ENCODE measurements around the gene FAM171A2.
A peak's percentile ranks its signal among the peaks of the same experiment; 100 is the strongest.
"Not testable (repeated sequence)": the region's sequence is repeated elsewhere in the genome, so short reads cannot be mapped to it uniquely, and the experiment has no call there.

FAM171A2 gene

DNA sequence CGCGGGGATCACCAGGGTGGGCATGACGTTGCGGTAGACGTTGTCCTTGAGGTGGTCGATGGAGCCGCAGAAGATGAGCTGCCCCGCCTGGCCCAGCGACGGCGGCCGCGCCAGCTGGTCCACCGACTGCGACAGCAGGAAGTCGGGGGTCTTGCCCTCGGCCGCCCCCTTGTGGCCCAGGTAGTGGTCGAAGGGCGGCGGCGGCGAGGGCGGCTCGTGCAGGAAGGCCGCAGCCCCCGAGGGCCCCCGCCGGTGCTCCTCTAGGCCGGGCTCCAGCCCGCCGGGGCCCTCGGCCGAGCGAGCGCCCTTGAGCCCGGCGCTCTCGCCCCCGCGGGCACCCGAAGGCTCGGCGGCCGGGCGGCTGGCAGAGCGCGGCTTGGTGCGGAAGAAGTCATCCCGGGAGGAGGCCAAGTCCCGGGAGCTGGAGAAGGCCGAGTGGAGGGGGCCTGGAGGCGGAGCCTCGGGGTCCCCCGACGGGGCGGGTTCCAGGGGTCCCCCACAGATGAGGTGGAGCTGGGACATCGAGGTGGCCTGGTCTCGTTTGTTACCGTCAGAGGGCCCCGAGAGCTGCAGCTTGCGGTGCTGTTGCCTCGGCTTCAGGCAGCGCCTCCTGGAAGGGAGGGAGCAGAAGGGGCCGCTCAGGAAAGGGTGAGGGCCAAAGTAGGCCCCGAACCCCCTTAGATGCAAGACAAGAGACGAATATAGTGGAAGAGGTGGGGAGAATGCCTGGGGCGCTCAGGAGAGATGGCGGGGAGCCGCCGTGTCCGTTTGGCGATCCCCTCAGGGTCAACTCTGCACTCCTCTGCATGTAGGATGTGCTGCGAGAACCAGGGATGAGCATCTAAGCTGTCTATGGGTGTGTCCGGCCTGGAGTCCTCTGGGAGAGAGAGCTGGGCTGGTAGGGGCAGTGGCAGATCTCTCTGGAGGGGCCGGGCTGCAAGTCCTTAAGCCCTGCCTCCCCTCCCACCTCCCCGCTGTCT is 8.8 kb downstream of the FAM171A2 start:
- Histone ChIP-seq H3K27me3 (ENCODE audit: control insufficient read depth, insufficient read depth, low read length) (no peaks in the 10 kb centered on the region), H3K36me3 (ENCODE audit: control insufficient read depth, insufficient read depth, low read length) (peaks cover 13% of the 10 kb centered on the region), H3K4me1 (ENCODE audit: control insufficient read depth, insufficient read depth, low read length) (no peaks in the 10 kb centered on the region), H3K4me3 (ENCODE audit: low read length) (no peak overlapping the region), H3K9ac (ENCODE audit: low read length) (no peak overlapping the region), H3K27ac (ENCODE audit: low read depth, low read length) (no peak overlapping the region)

DNA sequence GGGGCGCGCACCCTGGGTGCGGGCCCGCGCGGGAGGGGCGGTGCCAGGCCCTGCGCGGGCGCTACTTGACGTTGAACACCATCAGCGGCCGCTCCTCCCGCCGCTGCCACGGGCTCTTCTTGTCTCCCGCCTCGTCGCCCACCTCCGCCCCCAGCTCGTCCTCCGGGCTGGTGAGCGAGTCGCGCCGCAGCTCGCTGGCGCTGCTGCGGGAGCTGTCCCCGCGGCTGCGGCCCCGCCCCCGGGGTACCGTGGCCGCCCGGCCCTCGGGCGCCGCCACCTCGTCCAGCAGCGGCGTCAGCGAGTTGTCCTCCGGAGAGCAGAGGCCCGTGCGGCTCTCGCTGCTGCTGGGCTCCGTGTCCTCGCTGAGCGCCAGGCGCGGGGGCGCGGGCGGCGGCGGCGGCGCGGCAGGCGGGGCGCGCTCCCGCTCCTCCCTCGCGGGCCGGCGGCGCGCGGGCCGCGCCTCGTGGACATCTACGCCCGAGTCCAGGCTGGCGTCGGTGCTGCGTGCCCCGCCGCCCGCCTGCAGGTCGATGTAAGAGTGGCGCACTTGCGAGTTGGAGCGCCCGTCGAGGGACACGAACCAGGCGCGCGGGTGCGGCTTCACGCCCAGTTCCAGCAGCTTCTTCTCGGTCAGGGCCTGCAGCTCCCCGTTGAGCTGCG is 9.9 kb downstream of the FAM171A2 start:
- H3K27ac ChIP-seq (ENCODE audit: low read depth, low read length), result no peak overlapping the region
- H3K4me3 ChIP-seq (ENCODE audit: low read length), result peak overlapping the region; percentile 49
- H3K4me1 ChIP-seq (ENCODE audit: control insufficient read depth, insufficient read depth, low read length), result no peaks in the 10 kb centered on the region

DNA sequence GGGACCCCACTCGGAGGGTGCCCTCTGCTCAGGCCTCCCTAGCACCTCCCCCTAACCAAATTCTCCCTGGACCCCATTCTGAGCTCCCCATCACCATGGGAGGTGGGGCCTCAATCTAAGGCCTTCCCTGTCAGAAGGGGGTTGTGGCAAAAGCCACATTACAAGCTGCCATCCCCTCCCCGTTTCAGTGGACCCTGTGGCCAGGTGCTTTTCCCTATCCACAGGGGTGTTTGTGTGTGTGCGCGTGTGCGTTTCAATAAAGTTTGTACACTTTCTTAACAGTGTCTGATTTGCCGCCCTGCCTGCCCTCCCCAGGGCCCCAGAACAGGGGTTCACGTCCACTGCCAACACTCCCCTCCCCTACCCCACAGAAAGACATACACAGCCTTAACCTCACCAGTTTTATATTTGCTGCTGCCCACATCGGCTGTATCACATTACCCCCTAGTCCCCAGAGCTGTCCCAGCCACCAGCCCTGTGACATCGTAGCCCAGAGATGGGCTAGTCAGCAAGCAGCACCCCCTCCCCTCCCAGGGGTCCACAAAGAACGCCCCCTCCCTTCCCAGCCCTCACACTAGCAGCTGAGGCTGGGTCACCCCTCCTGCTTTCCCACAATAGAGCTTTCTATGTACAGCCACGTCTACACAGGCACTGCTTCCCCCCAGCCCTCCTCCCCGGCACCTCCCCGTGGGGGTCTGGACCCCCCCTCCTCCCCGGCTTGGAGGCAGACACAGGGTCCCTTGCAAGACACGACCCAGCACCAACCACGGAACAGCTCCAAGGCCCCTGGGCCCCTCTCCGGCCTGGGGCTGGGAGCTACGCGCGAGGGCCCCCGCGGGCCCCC is 10.6 kb downstream of the FAM171A2 start:
- Histone ChIP-seq H3K36me3 (ENCODE audit: control insufficient read depth, insufficient read depth, low read length) (peaks cover 17% of the 10 kb centered on the region), H3K27me3 (ENCODE audit: control insufficient read depth, insufficient read depth, low read length) (no peaks in the 10 kb centered on the region), H3K9ac (ENCODE audit: low read length) (no peak overlapping the region), H3K27ac (ENCODE audit: low read depth, low read length) (no peak overlapping the region), H3K4me1 (ENCODE audit: control insufficient read depth, insufficient read depth, low read length) (no peaks in the 10 kb centered on the region), H3K4me3 (ENCODE audit: low read length) (peak overlapping the region; percentile 49)

More for the DNA sequence above, 9.9 kb downstream of the FAM171A2 start:
- H3K36me3 ChIP-seq (ENCODE audit: control insufficient read depth, insufficient read depth, low read length), result peaks cover 17% of the 10 kb centered on the region
- H3K27me3 ChIP-seq (ENCODE audit: control insufficient read depth, insufficient read depth, low read length), result no peaks in the 10 kb centered on the region
- H3K9ac ChIP-seq (ENCODE audit: low read length), result no peak overlapping the region

DNA sequence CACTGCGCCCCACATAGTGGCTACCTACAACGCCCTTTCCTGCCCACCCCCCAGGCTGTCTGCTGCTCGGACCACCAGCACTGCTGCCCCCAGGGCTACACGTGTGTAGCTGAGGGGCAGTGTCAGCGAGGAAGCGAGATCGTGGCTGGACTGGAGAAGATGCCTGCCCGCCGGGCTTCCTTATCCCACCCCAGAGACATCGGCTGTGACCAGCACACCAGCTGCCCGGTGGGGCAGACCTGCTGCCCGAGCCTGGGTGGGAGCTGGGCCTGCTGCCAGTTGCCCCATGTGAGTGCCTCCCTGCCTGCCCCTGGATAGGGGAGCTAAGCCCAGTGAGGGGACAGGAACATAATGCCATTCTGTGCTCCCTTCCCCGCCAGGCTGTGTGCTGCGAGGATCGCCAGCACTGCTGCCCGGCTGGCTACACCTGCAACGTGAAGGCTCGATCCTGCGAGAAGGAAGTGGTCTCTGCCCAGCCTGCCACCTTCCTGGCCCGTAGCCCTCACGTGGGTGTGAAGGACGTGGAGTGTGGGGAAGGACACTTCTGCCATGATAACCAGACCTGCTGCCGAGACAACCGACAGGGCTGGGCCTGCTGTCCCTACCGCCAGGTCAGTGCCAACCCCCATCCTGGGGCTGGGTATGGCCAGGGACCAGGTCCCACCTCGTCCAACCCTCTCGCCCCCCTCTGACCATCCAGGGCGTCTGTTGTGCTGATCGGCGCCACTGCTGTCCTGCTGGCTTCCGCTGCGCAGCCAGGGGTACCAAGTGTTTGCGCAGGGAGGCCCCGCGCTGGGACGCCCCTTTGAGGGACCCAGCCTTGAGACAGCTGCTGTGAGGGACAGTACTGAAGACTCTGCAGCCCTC is 11.5 kb downstream of the FAM171A2 start:
- Histone ChIP-seq H3K4me1 (ENCODE audit: control insufficient read depth, insufficient read depth, low read length) (no peaks in the 10 kb centered on the region), H3K4me3 (ENCODE audit: low read length) (no peak overlapping the region), H3K27ac (ENCODE audit: low read depth, low read length) (no peak overlapping the region), H3K9ac (ENCODE audit: low read length) (no peak overlapping the region), H3K36me3 (ENCODE audit: control insufficient read depth, insufficient read depth, low read length) (peaks cover 17% of the 10 kb centered on the region), H3K27me3 (ENCODE audit: control insufficient read depth, insufficient read depth, low read length) (no peaks in the 10 kb centered on the region)

DNA sequence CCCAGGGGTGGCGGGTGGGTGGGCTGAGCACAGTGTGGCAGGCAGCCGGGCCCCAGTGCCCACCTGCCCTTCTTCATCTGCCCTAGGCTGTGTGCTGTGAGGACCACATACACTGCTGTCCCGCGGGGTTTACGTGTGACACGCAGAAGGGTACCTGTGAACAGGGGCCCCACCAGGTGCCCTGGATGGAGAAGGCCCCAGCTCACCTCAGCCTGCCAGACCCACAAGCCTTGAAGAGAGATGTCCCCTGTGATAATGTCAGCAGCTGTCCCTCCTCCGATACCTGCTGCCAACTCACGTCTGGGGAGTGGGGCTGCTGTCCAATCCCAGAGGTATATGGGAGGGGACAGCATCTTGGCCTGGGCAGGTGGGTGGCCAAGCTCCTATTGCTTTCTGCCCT is 12.2 kb downstream of the FAM171A2 start:
- Histone ChIP-seq H3K9ac (ENCODE audit: low read length) (no peak overlapping the region), H3K4me1 (ENCODE audit: control insufficient read depth, insufficient read depth, low read length) (no peaks in the 10 kb centered on the region), H3K36me3 (ENCODE audit: control insufficient read depth, insufficient read depth, low read length) (peaks cover 17% of the 10 kb centered on the region), H3K27ac (ENCODE audit: low read depth, low read length) (no peak overlapping the region), H3K27me3 (ENCODE audit: control insufficient read depth, insufficient read depth, low read length) (no peaks in the 10 kb centered on the region), H3K4me3 (ENCODE audit: low read length) (no peak overlapping the region)

DNA sequence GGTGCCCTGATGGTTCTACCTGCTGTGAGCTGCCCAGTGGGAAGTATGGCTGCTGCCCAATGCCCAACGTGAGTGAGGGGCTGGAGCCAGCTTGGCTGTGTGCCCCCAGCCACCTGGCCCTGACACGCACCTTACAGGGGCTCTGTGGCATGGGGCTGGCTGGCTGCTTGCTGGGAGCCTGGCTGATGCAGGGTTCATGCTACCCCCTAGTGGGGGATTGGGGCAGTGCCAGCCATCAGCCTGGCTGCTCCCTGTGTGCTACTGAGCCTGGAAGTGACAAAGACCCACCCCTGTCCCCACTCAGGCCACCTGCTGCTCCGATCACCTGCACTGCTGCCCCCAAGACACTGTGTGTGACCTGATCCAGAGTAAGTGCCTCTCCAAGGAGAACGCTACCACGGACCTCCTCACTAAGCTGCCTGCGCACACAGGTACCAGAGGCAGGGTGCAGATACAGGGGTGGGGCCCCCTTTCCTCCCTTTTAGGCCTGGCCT is 12.9 kb downstream of the FAM171A2 start:
- Histone ChIP-seq H3K9ac (ENCODE audit: low read length) (no peak overlapping the region), H3K27me3 (ENCODE audit: control insufficient read depth, insufficient read depth, low read length) (no peaks in the 10 kb centered on the region), H3K36me3 (ENCODE audit: control insufficient read depth, insufficient read depth, low read length) (peaks cover 17% of the 10 kb centered on the region), H3K4me1 (ENCODE audit: control insufficient read depth, insufficient read depth, low read length) (no peaks in the 10 kb centered on the region), H3K4me3 (ENCODE audit: low read length) (no peak overlapping the region), H3K27ac (ENCODE audit: low read depth, low read length) (no peak overlapping the region)

DNA sequence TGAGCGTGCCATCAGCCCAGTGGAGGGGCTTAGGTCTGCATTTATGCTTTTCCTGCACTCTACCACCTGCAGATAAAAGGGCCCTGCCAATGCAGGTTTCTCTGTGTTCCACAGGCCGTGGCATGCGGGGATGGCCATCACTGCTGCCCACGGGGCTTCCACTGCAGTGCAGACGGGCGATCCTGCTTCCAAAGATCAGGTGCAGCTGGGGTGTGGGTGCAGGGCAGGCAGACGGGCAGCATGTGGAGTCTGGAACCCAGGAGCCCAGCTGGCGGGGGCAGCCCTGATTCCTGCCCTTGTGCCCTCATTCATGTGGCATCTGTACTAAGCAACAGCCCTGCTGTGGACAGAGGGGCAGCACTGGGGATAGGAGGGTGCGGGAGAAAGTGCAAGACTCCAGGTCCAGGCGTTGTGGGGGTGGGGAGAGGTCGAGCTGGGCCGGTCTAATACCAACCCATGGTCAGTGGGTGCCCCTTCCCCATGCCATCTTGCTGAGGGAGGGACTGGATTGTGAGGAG is 14.0 kb downstream of the FAM171A2 start:
- no peak overlapping the region for H3K27ac ChIP-seq (ENCODE audit: low read depth, low read length)
- H3K4me1 ChIP-seq (ENCODE audit: control insufficient read depth, insufficient read depth, low read length), result no peaks in the 10 kb centered on the region
- no peak overlapping the region for H3K9ac ChIP-seq (ENCODE audit: low read length)
- H3K4me3 ChIP-seq (ENCODE audit: low read length), result no peak overlapping the region
- H3K36me3 ChIP-seq (ENCODE audit: control insufficient read depth, insufficient read depth, low read length), result peaks cover 17% of the 10 kb centered on the region
- H3K27me3 ChIP-seq (ENCODE audit: control insufficient read depth, insufficient read depth, low read length), result no peaks in the 10 kb centered on the region

DNA sequence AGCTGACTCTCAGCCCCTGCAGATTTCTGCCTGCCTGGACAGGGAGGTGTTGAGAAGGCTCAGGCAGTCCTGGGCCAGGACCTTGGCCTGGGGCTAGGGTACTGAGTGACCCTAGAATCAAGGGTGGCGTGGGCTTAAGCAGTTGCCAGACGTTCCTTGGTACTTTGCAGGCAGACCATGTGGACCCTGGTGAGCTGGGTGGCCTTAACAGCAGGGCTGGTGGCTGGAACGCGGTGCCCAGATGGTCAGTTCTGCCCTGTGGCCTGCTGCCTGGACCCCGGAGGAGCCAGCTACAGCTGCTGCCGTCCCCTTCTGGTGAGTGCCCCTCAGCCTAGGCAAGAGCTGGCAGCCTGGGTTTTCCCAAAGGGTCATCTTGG is 14.7 kb downstream of the FAM171A2 start:
- peaks cover 3% of the 10 kb centered on the region for H3K4me1 ChIP-seq (ENCODE audit: control insufficient read depth, insufficient read depth, low read length)

DNA sequence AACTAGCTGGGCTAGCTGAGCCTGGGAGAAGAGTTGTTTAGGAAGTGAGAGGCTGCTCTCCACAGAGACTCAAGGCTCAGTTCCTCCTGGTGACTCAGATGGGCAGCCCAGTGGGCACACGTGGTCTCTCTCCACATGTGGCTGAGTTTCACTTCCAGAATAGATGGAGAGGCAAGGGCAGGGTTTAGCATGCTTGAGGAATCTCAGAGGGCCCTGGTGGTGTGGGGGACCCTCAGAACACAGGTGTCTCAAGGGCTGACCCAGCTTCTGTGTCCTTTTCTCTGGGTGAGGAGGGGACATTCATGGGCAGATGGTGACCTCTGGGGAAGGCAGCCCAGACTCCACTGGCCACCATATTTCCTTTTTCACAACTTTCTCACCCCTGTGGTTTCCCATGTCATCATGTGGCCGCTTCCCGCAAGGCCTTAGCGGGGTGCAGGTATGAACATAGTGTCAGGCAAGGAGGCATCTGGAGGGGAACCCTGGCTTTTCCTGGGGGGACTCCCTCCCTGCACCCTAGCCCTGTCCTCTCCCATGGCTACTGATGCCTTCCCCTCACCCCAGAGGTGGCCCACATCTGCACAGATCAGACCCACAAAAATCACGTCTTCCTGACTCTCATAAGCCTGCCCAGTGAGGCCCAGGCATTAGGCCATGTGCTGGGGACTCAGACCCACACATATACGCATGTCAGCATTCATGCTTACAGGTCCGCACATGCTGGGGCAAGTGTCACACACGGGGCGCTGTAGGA is 15.2 kb downstream of the FAM171A2 start:
- H3K9ac ChIP-seq (ENCODE audit: low read length), result no peak overlapping the region
- peaks cover 3% of the 10 kb centered on the region for H3K4me1 ChIP-seq (ENCODE audit: control insufficient read depth, insufficient read depth, low read length)
- no peak overlapping the region for H3K4me3 ChIP-seq (ENCODE audit: low read length)
- no peak overlapping the region for H3K27ac ChIP-seq (ENCODE audit: low read depth, low read length)
- H3K27me3 ChIP-seq (ENCODE audit: control insufficient read depth, insufficient read depth, low read length), result no peaks in the 10 kb centered on the region
- H3K36me3 ChIP-seq (ENCODE audit: control insufficient read depth, insufficient read depth, low read length), result peaks cover 17% of the 10 kb centered on the region

More for the DNA sequence above, 14.7 kb downstream of the FAM171A2 start:
- peaks cover 17% of the 10 kb centered on the region for H3K36me3 ChIP-seq (ENCODE audit: control insufficient read depth, insufficient read depth, low read length)
- no peaks in the 10 kb centered on the region for H3K27me3 ChIP-seq (ENCODE audit: control insufficient read depth, insufficient read depth, low read length)
- no peak overlapping the region for H3K9ac ChIP-seq (ENCODE audit: low read length)
- H3K4me3 ChIP-seq (ENCODE audit: low read length), result no peak overlapping the region
- no peak overlapping the region for H3K27ac ChIP-seq (ENCODE audit: low read depth, low read length)

DNA sequence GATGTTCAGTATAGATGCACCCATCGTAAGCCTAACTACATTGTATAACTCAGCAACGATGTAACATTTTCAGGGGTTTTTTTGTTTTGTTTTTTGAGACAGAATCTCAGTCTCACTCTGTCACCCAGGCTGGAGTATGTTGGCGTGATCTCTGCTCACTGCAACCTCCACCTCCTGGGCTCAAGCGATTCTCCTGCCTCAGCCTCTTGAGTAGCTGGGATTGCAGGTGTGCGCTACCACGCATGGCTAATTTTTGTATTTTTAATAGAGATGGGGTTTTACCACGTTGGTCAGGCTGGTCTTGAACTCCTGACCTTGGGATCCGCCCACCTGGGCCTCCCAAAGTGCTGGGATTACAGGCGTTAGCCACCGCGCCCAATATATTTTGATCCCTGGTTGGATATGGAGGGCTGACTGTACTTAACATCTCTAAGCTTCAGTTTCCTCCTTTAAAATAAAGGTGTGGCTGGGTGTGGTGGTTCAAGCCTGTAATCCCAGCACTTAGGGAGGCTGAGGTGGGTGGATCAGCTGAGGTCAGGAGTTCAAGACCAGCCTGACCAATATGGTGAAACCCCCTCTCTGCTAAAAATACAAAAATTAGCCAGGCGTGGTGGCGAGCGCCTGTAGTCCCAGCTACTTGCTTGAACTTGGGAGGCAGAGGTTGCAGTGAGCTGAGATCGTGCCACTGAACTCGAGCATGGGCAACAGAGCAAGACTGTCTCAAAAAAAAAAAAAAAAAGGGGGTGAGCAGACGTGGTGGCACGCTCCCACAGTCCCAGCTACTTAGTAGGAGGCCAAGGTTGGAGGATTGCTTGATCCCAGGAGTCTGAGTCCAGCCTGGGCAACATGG is 16.2 kb downstream of the FAM171A2 start:
- H3K27me3 ChIP-seq (ENCODE audit: control insufficient read depth, insufficient read depth, low read length); H3K27ac ChIP-seq (ENCODE audit: low read depth, low read length); H3K9ac ChIP-seq (ENCODE audit: low read length); H3K4me3 ChIP-seq (ENCODE audit: low read length); H3K4me1 ChIP-seq (ENCODE audit: control insufficient read depth, insufficient read depth, low read length): not testable (repeated sequence)
- peaks cover 17% of the 10 kb centered on the region for H3K36me3 ChIP-seq (ENCODE audit: control insufficient read depth, insufficient read depth, low read length)
